IMR-90 (cell line): ENCODE measurements around the gene NKX6-1. TPM values are rescaled to one million over a fixed set of nuclear protein-coding genes. Genes with fewer than 3 reads are reported as not detected.

Experiments used
- ATAC-seq: fragments of 200-7000 bp; cut with Tn5 transposase; 2 replicates; pipeline ENCODE4 v1.9.1; 2020; ENCODE audit warnings: low read depth, mild to moderate bottlenecking, moderate library complexity
- BruUV-seq: library from RNA; stranded (reverse); fragments of 400-500 nt; replicated peaks from 2 replicates; lab custom pipeline; 2021; lab: Mats Ljungman, UMichigan
- CTCF ChIA-PET: fragments of 300-600 bp; formaldehyde crosslinking; extraction: SDS; loops from one replicate; lab custom pipeline; 2021; ENCODE audit warnings: antibody characterized with exemption; lab: Yijun Ruan, JAX
- POLR2A ChIA-PET: fragments of 300-600 bp; sonication (Branson Sonifier 250); formaldehyde crosslinking; loops from one replicate; lab custom pipeline; 2022; ENCODE audit warnings: antibody characterized with exemption; ENCODE audit not compliant: unreplicated experiment; lab: Charles Lee
- DNase-seq: peaks from one replicate; pipeline ENCODE4 v3.0.0; 2013
- H2AFZ ChIP-seq: replicated peaks from 2 replicates; pipeline ENCODE3; 2013; ENCODE audit warnings: low read length, mild to moderate bottlenecking; ENCODE audit not compliant: poor library complexity
- H2AK5ac ChIP-seq: 2 replicates; pipeline ENCODE4 v1.6.1; 2013; ENCODE audit warnings: low read depth, low read length, inconsistent platforms
- H2AK9ac ChIP-seq: replicated peaks from 2 replicates; pipeline ENCODE3; 2013; ENCODE audit warnings: mild to moderate bottlenecking, low read depth, low read length, moderate library complexity; ENCODE audit not compliant: poor library complexity
- H2BK120ac ChIP-seq: 2 replicates; pipeline ENCODE4 v1.6.1; 2013; ENCODE audit warnings: low read depth, low read length, inconsistent platforms
- H2BK15ac ChIP-seq: 3 replicates; pipeline ENCODE4 v1.6.1; 2013; ENCODE audit warnings: low read depth, low read length, inconsistent platforms
- H2BK20ac ChIP-seq: 2 replicates; pipeline ENCODE4 v1.6.1; 2013; ENCODE audit warnings: low read depth, mild to moderate bottlenecking, inconsistent platforms, low read length, moderate library complexity
- H2BK5ac ChIP-seq: 2 replicates; pipeline ENCODE4 v1.6.1; 2013; ENCODE audit warnings: mild to moderate bottlenecking, low read depth, low read length, inconsistent platforms; ENCODE audit not compliant: poor library complexity, severe bottlenecking
- H3K14ac ChIP-seq: replicated peaks from 2 replicates; pipeline ENCODE4 v1.6.1; 2013; ENCODE audit warnings: low read depth, low read length, inconsistent platforms
- H3K18ac ChIP-seq: 2 replicates; pipeline ENCODE4 v1.6.1; 2013; ENCODE audit warnings: low read depth, low read length, control low read depth
- H3K23ac ChIP-seq: 2 replicates; pipeline ENCODE4 v1.6.1; 2013; ENCODE audit warnings: low read depth, low read length, inconsistent platforms
- H3K27ac ChIP-seq: 2 replicates; pipeline ENCODE4 v1.5.1; 2013; ENCODE audit warnings: mild to moderate bottlenecking, control low read depth, low read length; ENCODE audit not compliant: insufficient read depth
- H3K27me3 ChIP-seq: 2 replicates; pipeline ENCODE4 v1.6.1; 2013; ENCODE audit warnings: low read length; ENCODE audit not compliant: control insufficient read depth, insufficient read depth
- H3K36me3 ChIP-seq: 2 replicates; pipeline ENCODE4 v1.6.1; 2013; ENCODE audit warnings: low read length, mixed read lengths; ENCODE audit not compliant: control insufficient read depth, insufficient read depth
- H3K4ac ChIP-seq: 2 replicates; pipeline ENCODE4 v1.6.1; 2013; ENCODE audit warnings: low read depth, low read length, inconsistent platforms
- H3K4me1 ChIP-seq: 2 replicates; pipeline ENCODE4 v1.6.1; 2013; ENCODE audit warnings: low read length, mixed read lengths; ENCODE audit not compliant: control insufficient read depth, insufficient read depth
- H3K4me2 ChIP-seq: 2 replicates; pipeline ENCODE4 v1.6.1; 2013; ENCODE audit warnings: low read depth, mild to moderate bottlenecking, control low read depth, low read length, moderate library complexity
- H3K4me3 ChIP-seq: 2 replicates; pipeline ENCODE4 v1.5.1; 2013; ENCODE audit warnings: low read depth, mild to moderate bottlenecking, control low read depth, low read length, moderate library complexity; ENCODE audit not compliant: insufficient read depth
- H3K56ac ChIP-seq: 2 replicates; pipeline ENCODE4 v1.6.1; 2013; ENCODE audit warnings: low read length, inconsistent platforms; ENCODE audit not compliant: insufficient read depth; ENCODE audit errors: extremely low read depth
- H3K79me1 ChIP-seq, 2 experiments: 2 replicates each; pipeline ENCODE4 v1.6.1; 2013; ENCODE audit warnings: low read length in 2 of 2, inconsistent platforms in 1 of 2, low read depth in 1 of 2
- H3K9ac ChIP-seq: 2 replicates; pipeline ENCODE4 v1.6.1; 2013; ENCODE audit warnings: low read depth, low read length, control low read depth
- H3K9me1 ChIP-seq: 2 replicates; pipeline ENCODE4 v1.6.1; 2013; ENCODE audit warnings: low read length, inconsistent platforms; ENCODE audit not compliant: insufficient read depth
- H3K9me3 ChIP-seq: 2 replicates; pipeline ENCODE4 v1.6.1; 2013; ENCODE audit warnings: low read length; ENCODE audit not compliant: control insufficient read depth, insufficient read depth
- H4K20me1 ChIP-seq: 2 replicates; pipeline ENCODE4 v1.6.1; 2013; ENCODE audit warnings: low read length, inconsistent platforms; ENCODE audit not compliant: insufficient read depth
- H4K5ac ChIP-seq: 2 replicates; pipeline ENCODE4 v1.6.1; 2013; ENCODE audit warnings: mild to moderate bottlenecking, low read depth, low read length, control low read depth
- H4K8ac ChIP-seq, 2 experiments: 2 replicates each; pipeline ENCODE4 v1.6.1; 2013; ENCODE audit warnings: low read depth in 2 of 2, low read length in 2 of 2, control low read depth in 1 of 2, inconsistent platforms in 1 of 2
- H4K91ac ChIP-seq: 2 replicates; pipeline ENCODE4 v1.6.1; 2013; ENCODE audit warnings: low read depth, low read length, inconsistent platforms; ENCODE audit not compliant: insufficient read depth
- BHLHE40 ChIP-seq: fragments of 150-350 bp; IDR thresholded peaks from 2 replicates; pipeline ENCODE4 v1.6.1; 2016; ENCODE audit warnings: mild to moderate bottlenecking, low read depth, low read length
- CEBPB ChIP-seq: IDR thresholded peaks from 2 replicates; pipeline ENCODE4 v1.6.1; 2012; ENCODE audit warnings: low read depth, low read length, improper control_type of control experiment
- CHD1 ChIP-seq: IDR thresholded peaks from 2 replicates; pipeline ENCODE4 v1.6.1; 2012; ENCODE audit warnings: low read depth, low read length, improper control_type of control experiment
- FOS ChIP-seq: fragments of 150-350 bp; IDR thresholded peaks from 2 replicates; pipeline ENCODE4 v1.6.1; 2016; ENCODE audit warnings: low read depth, low read length
- MAFK ChIP-seq: IDR thresholded peaks from 2 replicates; pipeline ENCODE4 v1.6.1; 2012; ENCODE audit warnings: low read depth, low read length, improper control_type of control experiment
- MAZ ChIP-seq: IDR thresholded peaks from 2 replicates; pipeline ENCODE4 v1.6.1; 2012; ENCODE audit warnings: low read depth, mild to moderate bottlenecking, low read length, improper control_type of control experiment, moderate library complexity, borderline replicate concordance
- NFE2L2 ChIP-seq: fragments of 150-350 bp; IDR thresholded peaks from 2 replicates; pipeline ENCODE4 v1.6.1; 2016; ENCODE audit warnings: low read depth, mild to moderate bottlenecking, low read length
- RAD21 ChIP-seq: IDR thresholded peaks from 2 replicates; pipeline ENCODE4 v1.6.1; 2012; ENCODE audit warnings: low read length, improper control_type of control experiment
- RCOR1 ChIP-seq: IDR thresholded peaks from 2 replicates; pipeline ENCODE4 v1.6.1; 2012; ENCODE audit warnings: mild to moderate bottlenecking, low read length, improper control_type of control experiment; ENCODE audit not compliant: insufficient replicate concordance
- SMC3 ChIP-seq: fragments of 150-350 bp; IDR thresholded peaks from 2 replicates; pipeline ENCODE4 v1.6.1; 2016; ENCODE audit warnings: low read depth, mild to moderate bottlenecking, antibody characterized with exemption, low read length, moderate library complexity
- WGBS, 2 experiments: methylation state at CpG; one replicate each; pipeline versions ENCODE4 v1.1.5 to v1.1.7; 2013; ENCODE audit warnings: missing lambda C conversion rate in 2 of 2; ENCODE audit not compliant: insufficient read length in 1 of 2; ENCODE audit errors: extremely low coverage in 2 of 2; 5-methylcytosine and 5-hydroxymethylcytosine counted together
- dilution Hi-C: fragments of 300-500 bp; cut with HindIII; formaldehyde crosslinking; loops from one replicate; pipeline ENCODE4 v1.14.3; 2018; ENCODE audit warnings: low sequenced_read_pairs; ENCODE audit not compliant: unreplicated experiment
- in situ Hi-C: fragments of 300-500 bp; cut with MboI; formaldehyde crosslinking; loops from 3 replicates; pipeline ENCODE4 v1.14.3; 2019; ENCODE audit warnings: low sequenced_read_pairs, inconsistent platforms, mixed read lengths
- intact Hi-C: fragments of 100-400 bp; cut with micrococcal nuclease; formaldehyde crosslinking; loops from 2 replicates; pipeline ENCODE4 v1.10.0; 2022
- polyA plus RNA-seq, 3 experiments: library from polyadenylated mRNA; depleted of rRNA; stranded (reverse); fragments of >200 nt; gene quantifications; 2 replicates each; pipeline ENCODE4 v1.2.3, GENCODE V29; 2012; ENCODE audit warnings: low replicate concordance in 1 of 3
- total RNA-seq: library from RNA; depleted of rRNA; stranded (reverse); fragments of >200 nt; gene quantifications from 2 replicates; pipeline ENCODE4 v1.2.3, GENCODE V29; 2012
- TF ChIP-seq, protein P1 (sequence below): fragments of 150-350 bp; IDR thresholded peaks from 2 replicates; pipeline ENCODE4 v1.6.1; 2017; ENCODE audit warnings: mild to moderate bottlenecking, antibody characterized with exemption, low read length, low read depth
- TF ChIP-seq, protein P2 (sequence below): fragments of 150-350 bp; IDR thresholded peaks from 2 replicates; pipeline ENCODE4 v1.6.1; 2016; ENCODE audit warnings: low read depth, mild to moderate bottlenecking, low read length, moderate library complexity, borderline replicate concordance

Gene NKX6-1
- total and polyA plus RNA-seq, 2 of the 4 experiments (the other 2 are of a cell fraction), result under 0.01 to 0.24 TPM

DNA sequence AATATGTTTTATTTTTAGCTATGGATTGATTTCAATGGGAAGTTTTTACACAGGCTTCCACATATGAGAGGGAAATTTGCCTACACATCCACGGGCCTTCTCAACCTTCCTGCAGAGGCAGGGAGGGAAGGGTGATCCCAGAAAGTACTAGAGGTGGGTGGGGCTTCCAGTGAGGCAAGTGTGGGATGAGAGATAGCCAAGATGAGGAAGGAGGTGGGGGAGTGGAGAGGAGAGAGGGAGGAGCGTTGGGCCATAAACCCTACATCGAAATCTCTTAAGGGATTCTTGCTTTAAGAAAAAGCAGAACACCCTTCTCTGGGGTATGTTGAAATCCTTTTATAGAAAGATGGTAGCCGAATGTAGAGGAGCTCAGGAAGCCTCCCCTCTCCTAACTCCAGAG lies 19.0 kb downstream of the NKX6-1 start:
- H3K4me3 ChIP-seq, result no peak overlapping the region
- no peaks in the 10 kb centered on the region for H3K79me1 ChIP-seq
- H3K27ac ChIP-seq, result no peak overlapping the region
- no peak overlapping the region for H4K8ac ChIP-seq
- H3K18ac ChIP-seq, result no peak overlapping the region
- no peak overlapping the region for H2AK9ac ChIP-seq
- intact Hi-C loops, result no loop called here
- H3K56ac ChIP-seq, result no peak overlapping the region
- H3K36me3 ChIP-seq, result no peaks in the 10 kb centered on the region
- H3K4ac ChIP-seq, result no peak overlapping the region
- peaks cover 11% of the 10 kb centered on the region for H3K9me3 ChIP-seq
- no peak overlapping the region for H3K9ac ChIP-seq
- POLR2A ChIA-PET, result no interaction called here
- TF ChIP-seq NFE2L2, result no peak
- TF ChIP-seq, protein P1, sequence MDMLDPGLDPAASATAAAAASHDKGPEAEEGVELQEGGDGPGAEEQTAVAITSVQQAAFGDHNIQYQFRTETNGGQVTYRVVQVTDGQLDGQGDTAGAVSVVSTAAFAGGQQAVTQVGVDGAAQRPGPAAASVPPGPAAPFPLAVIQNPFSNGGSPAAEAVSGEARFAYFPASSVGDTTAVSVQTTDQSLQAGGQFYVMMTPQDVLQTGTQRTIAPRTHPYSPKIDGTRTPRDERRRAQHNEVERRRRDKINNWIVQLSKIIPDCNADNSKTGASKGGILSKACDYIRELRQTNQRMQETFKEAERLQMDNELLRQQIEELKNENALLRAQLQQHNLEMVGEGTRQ, result no peak
- no peak for TF ChIP-seq MAZ
- TF ChIP-seq BHLHE40, result no peak
- TF ChIP-seq FOS, result no peak
- TF ChIP-seq CHD1, result no peak
- TF ChIP-seq, protein P2, sequence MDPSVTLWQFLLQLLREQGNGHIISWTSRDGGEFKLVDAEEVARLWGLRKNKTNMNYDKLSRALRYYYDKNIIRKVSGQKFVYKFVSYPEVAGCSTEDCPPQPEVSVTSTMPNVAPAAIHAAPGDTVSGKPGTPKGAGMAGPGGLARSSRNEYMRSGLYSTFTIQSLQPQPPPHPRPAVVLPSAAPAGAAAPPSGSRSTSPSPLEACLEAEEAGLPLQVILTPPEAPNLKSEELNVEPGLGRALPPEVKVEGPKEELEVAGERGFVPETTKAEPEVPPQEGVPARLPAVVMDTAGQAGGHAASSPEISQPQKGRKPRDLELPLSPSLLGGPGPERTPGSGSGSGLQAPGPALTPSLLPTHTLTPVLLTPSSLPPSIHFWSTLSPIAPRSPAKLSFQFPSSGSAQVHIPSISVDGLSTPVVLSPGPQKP, result no peak
- no peak for TF ChIP-seq CEBPB
- no peak for TF ChIP-seq RCOR1
- no peak for TF ChIP-seq RAD21
- no peak for TF ChIP-seq SMC3
- TF ChIP-seq MAFK, result no peak
- no peak overlapping the region for H2BK120ac ChIP-seq
- no peak overlapping the region for H3K23ac ChIP-seq
- no peak overlapping the region for H4K5ac ChIP-seq
- H3K14ac ChIP-seq, result no peak overlapping the region
- no peak overlapping the region for H3K4me2 ChIP-seq
- no peak overlapping the region for H2AFZ ChIP-seq
- no peak for ATAC-seq
- H4K20me1 ChIP-seq, result no peaks in the 10 kb centered on the region
- DNase-seq, result no peak
- in situ Hi-C loops, result no loop called here
- peaks cover 50% of the 10 kb centered on the region for H3K27me3 ChIP-seq
- no peak overlapping the region for H4K91ac ChIP-seq
- H2BK15ac ChIP-seq, result no peak overlapping the region
- no TSS peak for BruUV-seq
- H3K4me1 ChIP-seq, result no peaks in the 10 kb centered on the region
- dilution Hi-C loops, result no loop called here
- H3K9me1 ChIP-seq, result no peaks in the 10 kb centered on the region
- WGBS, 2 experiments, result no CpG with 5 or more reads among the region's 4 CpGs
- no peak overlapping the region for H2BK5ac ChIP-seq
- CTCF ChIA-PET, result interaction anchor here (0.6 kb wide), 1 partner anchor 1046 kb away, joined by 3 read pairs; no protein-coding TSS in a partner anchor
- H2BK20ac ChIP-seq, result no peak overlapping the region
- no peak overlapping the region for H2AK5ac ChIP-seq
